Fibroblast of lung (primary cell): Measurements from ENCODE around the gene SF1. TPM values are rescaled to one million over a fixed set of nuclear protein-coding genes. Genes with fewer than 3 reads are reported as not detected.
A peak's percentile ranks its signal among the peaks of the same experiment; 100 is the strongest.

Experiments used
- DNase-seq, 2 donors: peaks; one replicate each; pipeline versions ENCODE4 v3.0.0 to v3.0.0-alpha.2; 2010; ENCODE audit warnings: low read depth in 2 of 2
- H2AFZ ChIP-seq: 2 replicates; pipeline ENCODE4 v1.5.1; 2012; ENCODE audit warnings: low read length, control low read depth, inconsistent platforms
- H3K27ac ChIP-seq: 2 replicates; pipeline ENCODE4 v1.5.1; 2011; ENCODE audit warnings: low read length, control low read depth; ENCODE audit not compliant: insufficient read depth
- H3K27me3 ChIP-seq: 2 replicates; pipeline ENCODE4 v1.5.1; 2011; ENCODE audit warnings: mild to moderate bottlenecking, low read length; ENCODE audit not compliant: control insufficient read depth, insufficient read depth
- H3K36me3 ChIP-seq: 2 replicates; pipeline ENCODE4 v1.5.1; 2011; ENCODE audit warnings: low read length; ENCODE audit not compliant: control insufficient read depth, insufficient read depth
- H3K4me1 ChIP-seq: 2 replicates; pipeline ENCODE4 v1.5.1; 2011; ENCODE audit warnings: low read length; ENCODE audit not compliant: control insufficient read depth, insufficient read depth; ENCODE audit errors: extremely low read depth
- H3K4me2 ChIP-seq: 2 replicates; pipeline ENCODE4 v1.5.1; 2011; ENCODE audit warnings: low read length, control low read depth; ENCODE audit not compliant: insufficient read depth; ENCODE audit errors: extremely low read depth
- H3K4me3 ChIP-seq, 4 experiments: fragments of 200-600 bp in 1 of 4; sonication (generic) in 1 of 4; replicated peaks in 1 of 4; 2 replicates each; pipeline ENCODE4 v1.5.1; 2011 to 2016; ENCODE audit warnings: low read length in 4 of 4, low read depth in 3 of 4, mild to moderate bottlenecking in 3 of 4, control low read depth in 2 of 4, inconsistent platforms in 1 of 4, mixed read lengths in 1 of 4; ENCODE audit not compliant: insufficient read depth in 1 of 4; ENCODE audit errors: control extremely low read depth in 1 of 4
- H3K79me2 ChIP-seq: 2 replicates; pipeline ENCODE4 v1.5.1; 2012; ENCODE audit warnings: mild to moderate bottlenecking, low read length, inconsistent platforms; ENCODE audit not compliant: control insufficient read depth, insufficient read depth
- H3K9ac ChIP-seq: 2 replicates; pipeline ENCODE4 v1.5.1; 2011; ENCODE audit warnings: mild to moderate bottlenecking, low read length, control low read depth; ENCODE audit not compliant: insufficient read depth
- H3K9me3 ChIP-seq: 2 replicates; pipeline ENCODE4 v1.5.1; 2012; ENCODE audit warnings: low read depth, low read length; ENCODE audit not compliant: control insufficient read depth, insufficient read depth
- H4K20me1 ChIP-seq: 2 replicates; pipeline ENCODE4 v1.5.1; 2011; ENCODE audit warnings: low read length; ENCODE audit not compliant: control insufficient read depth, insufficient read depth; ENCODE audit errors: extremely low read depth
- EZH2 ChIP-seq: IDR thresholded peaks from 2 replicates; pipeline ENCODE4 v1.5.1; 2012; ENCODE audit warnings: low read length, control low read depth, mild to moderate bottlenecking; ENCODE audit errors: missing control alignments
- polyA plus RNA-seq, 2 donors: library from polyadenylated mRNA; depleted of rRNA in 1 of 2; stranded (reverse) in 1 of 2; unstranded in 1 of 2; fragments of >200 nt; gene quantifications; 2 replicates each; pipeline ENCODE4 v1.2.1, GENCODE V29; 2011 to 2012; ENCODE audit warnings: missing spikeins in 1 of 2
- total RNA-seq: library from RNA; depleted of rRNA; stranded (reverse); fragments of >200 nt; gene quantifications from 2 replicates; pipeline ENCODE4 v1.2.1, GENCODE V29; 2014
- TF ChIP-seq, protein P1 (sequence below), 2 donors: IDR thresholded peaks in 1 of 2; conservative IDR thresholded peaks in 1 of 2; 1 replicate in 1 of 2; 2 replicates in 1 of 2; pipeline ENCODE4 v1.5.1; 2011 to 2012; ENCODE audit warnings: low read length in 2 of 2, control low read depth in 1 of 2, inconsistent platforms in 1 of 2, low read depth in 1 of 2, mild to moderate bottlenecking in 1 of 2

SF1 gene
- total and polyA plus RNA-seq, 2 donors (not counting 1 experiment from before 2014, with no cell fraction given), result 78.9 to 105 TPM

- no peaks in the 10 kb centered on the region for H4K20me1 ChIP-seq
- no peak overlapping the region for H3K27ac ChIP-seq
- TF ChIP-seq, protein P1, sequence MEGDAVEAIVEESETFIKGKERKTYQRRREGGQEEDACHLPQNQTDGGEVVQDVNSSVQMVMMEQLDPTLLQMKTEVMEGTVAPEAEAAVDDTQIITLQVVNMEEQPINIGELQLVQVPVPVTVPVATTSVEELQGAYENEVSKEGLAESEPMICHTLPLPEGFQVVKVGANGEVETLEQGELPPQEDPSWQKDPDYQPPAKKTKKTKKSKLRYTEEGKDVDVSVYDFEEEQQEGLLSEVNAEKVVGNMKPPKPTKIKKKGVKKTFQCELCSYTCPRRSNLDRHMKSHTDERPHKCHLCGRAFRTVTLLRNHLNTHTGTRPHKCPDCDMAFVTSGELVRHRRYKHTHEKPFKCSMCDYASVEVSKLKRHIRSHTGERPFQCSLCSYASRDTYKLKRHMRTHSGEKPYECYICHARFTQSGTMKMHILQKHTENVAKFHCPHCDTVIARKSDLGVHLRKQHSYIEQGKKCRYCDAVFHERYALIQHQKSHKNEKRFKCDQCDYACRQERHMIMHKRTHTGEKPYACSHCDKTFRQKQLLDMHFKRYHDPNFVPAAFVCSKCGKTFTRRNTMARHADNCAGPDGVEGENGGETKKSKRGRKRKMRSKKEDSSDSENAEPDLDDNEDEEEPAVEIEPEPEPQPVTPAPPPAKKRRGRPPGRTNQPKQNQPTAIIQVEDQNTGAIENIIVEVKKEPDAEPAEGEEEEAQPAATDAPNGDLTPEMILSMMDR (conservative IDR thresholded peaks at IDR 0.05 in 1 of 2, IDR thresholded peaks at IDR 0.05 in 1 of 2; ENCODE audit: low read depth in 1 of 2, low read length in 2 of 2), result no peak
- peak; percentile 89 for TF ChIP-seq EZH2
- no peaks in the 10 kb centered on the region for H3K36me3 ChIP-seq
- no peaks in the 10 kb centered on the region for H3K9me3 ChIP-seq
- H3K79me2 ChIP-seq, result no peaks in the 10 kb centered on the region
- peaks cover 18% of the 10 kb centered on the region for H3K27me3 ChIP-seq
- peaks cover 22% of the 10 kb centered on the region for H3K4me1 ChIP-seq
- no peak for DNase-seq
- peak overlapping the region; percentile 23 for H3K9ac ChIP-seq
- peak overlapping the region in 2 of 4 experiments; percentile 16 to 37 for H3K4me3 ChIP-seq
- peak overlapping the region; percentile 78 for H3K4me2 ChIP-seq
- no peak overlapping the region for H2AFZ ChIP-seq
These were observed 33.2 kb downstream of the SF1 start for GRCh38 chr11:64745189-64745520.

- no peak for TF ChIP-seq EZH2
- TF ChIP-seq, protein P1 (conservative IDR thresholded peaks at IDR 0.05 in 1 of 2, IDR thresholded peaks at IDR 0.05 in 1 of 2; ENCODE audit: low read depth in 1 of 2, low read length in 2 of 2), result no peak
- Histone ChIP-seq H3K79me2 (no peaks in the 10 kb centered on the region), H3K9ac (no peak overlapping the region), H3K27me3 (peaks cover 18% of the 10 kb centered on the region), H3K4me3 (peak overlapping the region in 2 of 4 experiments; percentile 16 to 37), H2AFZ (no peak overlapping the region), H3K4me2 (peak overlapping the region; percentile 78), H4K20me1 (no peaks in the 10 kb centered on the region), H3K27ac (no peak overlapping the region), H3K9me3 (no peaks in the 10 kb centered on the region), H3K36me3 (no peaks in the 10 kb centered on the region), H3K4me1 (peaks cover 22% of the 10 kb centered on the region)
- no peak for DNase-seq
These were observed 33.7 kb downstream of the SF1 start for GRCh38 chr11:64744544-64745188.

GRCh38 chr11:64743591-64744543, 34.5 kb downstream of the SF1 start, which contains the start of gene RASGRP2:
RASGRP2 (minus strand) TSS chr11:64744142; CDS start chr11:64742866, 1,276 bp downstream.
- Histone ChIP-seq H3K9ac (peak within 1 kb of the TSS; percentile 63), H3K4me1 (peaks cover 22% of the 10 kb centered on the region), H4K20me1 (no peaks in the 10 kb centered on the region), H3K27ac (no peak within 1 kb of the TSS), H3K27me3 (peaks cover 18% of the 10 kb centered on the region), H3K36me3 (no peaks in the 10 kb centered on the region), H3K9me3 (no peaks in the 10 kb centered on the region), H3K4me2 (peak within 1 kb of the TSS; percentile 78), H3K4me3 (peak within 1 kb of the TSS in 3 of 4 experiments; percentile 21 to 56 (median 46)), H3K79me2 (no peaks in the 10 kb centered on the region), H2AFZ (no peak within 1 kb of the TSS)
- no peak for DNase-seq
- TF ChIP-seq, protein P1 (conservative IDR thresholded peaks at IDR 0.05 in 1 of 2, IDR thresholded peaks at IDR 0.05 in 1 of 2; ENCODE audit: low read depth in 1 of 2, low read length in 2 of 2), result peak; percentile 45
- TF ChIP-seq EZH2, result peak; percentile 98
